Measurements from ENCODE around the gene SDC1. TPM values are rescaled to one million over a fixed set of nuclear protein-coding genes. Genes with fewer than 3 reads are reported as not detected.

Gene SDC1
- total RNA-seq, 2 donors from 2014 or later = 0.30 TPM; not detected in 1

DNA sequence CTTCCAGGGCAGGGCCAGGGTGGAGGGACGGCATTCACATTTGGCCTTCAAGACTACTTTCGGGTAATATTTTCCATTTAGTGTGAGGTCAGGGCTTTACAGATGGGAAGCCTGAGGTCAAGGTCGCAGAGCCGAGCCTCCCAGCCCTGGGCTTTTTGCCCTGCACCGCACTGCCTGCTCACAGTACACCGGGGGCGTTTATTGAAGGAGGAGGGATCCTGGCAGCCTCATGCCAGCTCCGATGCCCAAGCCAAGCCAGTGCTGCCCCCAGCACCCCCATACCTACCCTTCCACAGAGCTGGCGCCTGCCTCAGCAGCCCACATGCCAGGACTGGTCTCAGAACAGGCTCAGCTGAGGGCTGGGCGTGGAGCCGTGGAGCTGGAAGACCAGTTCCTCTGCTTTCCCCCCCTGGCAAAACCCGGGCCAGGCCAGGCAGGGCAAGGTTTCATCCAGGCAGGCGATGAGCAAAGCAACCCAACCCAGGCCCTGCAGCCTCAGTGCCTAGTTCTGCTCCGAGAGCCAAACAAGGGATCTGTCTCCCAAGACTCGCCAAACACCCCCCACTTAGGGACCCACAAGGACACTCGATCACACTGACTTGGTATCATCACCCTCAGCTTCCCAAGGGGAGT is 11.9 kb downstream of the SDC1 start:
- no peak overlapping the region for H3K27ac Mint-ChIP-seq
- H3K4me3 Mint-ChIP-seq = no peak overlapping the region
- ATAC-seq (replicated peaks) = no peak
- no peaks in the 10 kb centered on the region for H3K4me1 Mint-ChIP-seq
- no peaks in the 10 kb centered on the region for H3K36me3 Mint-ChIP-seq (ENCODE audit: low read depth)
- H3K27me3 Mint-ChIP-seq = peaks cover 3% of the 10 kb centered on the region
- no peaks in the 10 kb centered on the region for H3K9me3 Mint-ChIP-seq

DNA sequence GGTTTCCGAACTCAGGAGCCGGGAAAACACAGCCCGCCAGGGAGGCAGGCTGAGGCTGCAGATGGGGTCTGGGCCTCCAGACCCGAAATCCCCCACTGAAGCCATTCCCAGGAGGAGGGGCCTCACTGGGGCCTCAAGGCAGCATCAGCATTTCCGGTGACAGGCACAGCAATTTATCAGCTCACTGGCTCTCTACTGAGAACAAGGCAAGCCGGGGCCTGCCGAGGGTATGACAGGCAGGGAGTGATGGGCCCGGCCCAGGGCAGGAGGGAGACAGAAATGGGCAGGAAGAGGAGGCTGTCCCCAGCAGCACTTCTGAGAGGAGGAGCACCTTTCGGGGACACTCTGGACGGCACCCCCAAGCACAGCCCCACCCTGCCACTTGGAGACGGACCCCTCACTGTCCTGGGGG is 12.5 kb downstream of the SDC1 start:
- H3K27ac Mint-ChIP-seq = no peak overlapping the region
- no peak overlapping the region for H3K4me3 Mint-ChIP-seq
- no peaks in the 10 kb centered on the region for H3K9me3 Mint-ChIP-seq
- H3K27me3 Mint-ChIP-seq = peaks cover 3% of the 10 kb centered on the region
- ATAC-seq (replicated peaks) = no peak
- H3K4me1 Mint-ChIP-seq = no peaks in the 10 kb centered on the region
- H3K36me3 Mint-ChIP-seq (ENCODE audit: low read depth) = no peaks in the 10 kb centered on the region

DNA sequence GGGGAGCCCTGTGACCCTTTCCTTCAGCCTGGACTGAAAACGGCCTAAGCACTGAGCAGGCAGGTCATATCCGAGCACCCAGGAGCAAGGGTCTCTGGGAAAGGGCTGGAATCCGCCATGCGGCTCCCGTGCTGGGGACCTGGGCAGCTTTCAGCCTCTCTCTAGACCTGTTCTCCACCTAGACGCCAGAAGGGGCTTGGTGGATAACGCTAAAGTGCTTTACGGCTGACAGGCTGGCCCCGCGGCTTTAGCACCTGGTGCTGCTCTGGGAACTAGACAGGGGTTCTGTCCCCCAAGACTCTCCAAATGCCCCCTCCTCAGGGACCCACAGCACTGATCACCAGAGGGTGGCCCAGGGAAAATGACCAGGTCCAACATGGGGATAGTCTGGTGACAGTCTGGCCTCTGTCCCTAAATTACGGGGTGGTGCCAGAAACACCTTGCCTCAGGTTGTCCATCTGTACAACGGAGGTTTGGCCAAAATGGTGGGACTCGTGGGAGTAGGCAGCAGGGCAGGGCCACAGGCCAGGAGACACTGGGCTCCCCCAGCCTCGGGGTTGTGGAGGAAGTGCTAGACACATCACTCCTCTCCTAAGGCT is 13.0 kb downstream of the SDC1 start:
- H3K4me1 Mint-ChIP-seq = no peaks in the 10 kb centered on the region
- H3K4me3 Mint-ChIP-seq = no peak overlapping the region
- no peaks in the 10 kb centered on the region for H3K36me3 Mint-ChIP-seq (ENCODE audit: low read depth)
- no peaks in the 10 kb centered on the region for H3K9me3 Mint-ChIP-seq
- no peak for ATAC-seq (replicated peaks)
- H3K27me3 Mint-ChIP-seq = peaks cover 3% of the 10 kb centered on the region
- no peak overlapping the region for H3K27ac Mint-ChIP-seq

DNA sequence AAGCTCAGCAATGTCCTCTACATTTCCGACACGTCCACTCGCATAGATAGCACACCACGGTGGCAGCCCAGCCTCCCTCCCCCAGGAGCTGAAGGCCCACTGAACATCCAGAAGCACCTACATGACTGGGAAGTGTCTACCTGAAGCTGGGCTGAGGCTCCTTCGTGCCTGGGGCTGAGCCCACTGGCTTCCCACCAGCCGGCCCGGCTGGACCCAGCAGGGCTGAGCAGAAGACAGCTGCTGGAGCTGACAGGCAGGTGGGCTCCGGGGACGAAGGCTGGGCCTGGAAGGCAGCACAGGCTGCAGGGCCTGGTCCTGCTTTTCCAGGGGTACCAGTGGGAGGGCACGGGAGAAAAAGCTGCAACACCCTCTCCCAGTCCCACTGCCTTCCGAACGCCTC is 13.5 kb downstream of the SDC1 start:
- no peak for ATAC-seq (replicated peaks)
- Mint-ChIP-seq H3K27ac (no peak overlapping the region), H3K9me3 (no peaks in the 10 kb centered on the region), H3K36me3 (ENCODE audit: low read depth) (no peaks in the 10 kb centered on the region), H3K27me3 (peaks cover 3% of the 10 kb centered on the region), H3K4me1 (no peaks in the 10 kb centered on the region), H3K4me3 (no peak overlapping the region)

GRCh38 chr2:20210462-20210861 is 14.5 kb downstream of the SDC1 start:
- Mint-ChIP-seq H3K36me3 (ENCODE audit: low read depth) (no peaks in the 10 kb centered on the region), H3K27ac (no peak overlapping the region), H3K4me1 (no peaks in the 10 kb centered on the region), H3K27me3 (peaks cover 3% of the 10 kb centered on the region), H3K4me3 (no peak overlapping the region), H3K9me3 (no peaks in the 10 kb centered on the region)
- ATAC-seq (replicated peaks) = no peak

DNA sequence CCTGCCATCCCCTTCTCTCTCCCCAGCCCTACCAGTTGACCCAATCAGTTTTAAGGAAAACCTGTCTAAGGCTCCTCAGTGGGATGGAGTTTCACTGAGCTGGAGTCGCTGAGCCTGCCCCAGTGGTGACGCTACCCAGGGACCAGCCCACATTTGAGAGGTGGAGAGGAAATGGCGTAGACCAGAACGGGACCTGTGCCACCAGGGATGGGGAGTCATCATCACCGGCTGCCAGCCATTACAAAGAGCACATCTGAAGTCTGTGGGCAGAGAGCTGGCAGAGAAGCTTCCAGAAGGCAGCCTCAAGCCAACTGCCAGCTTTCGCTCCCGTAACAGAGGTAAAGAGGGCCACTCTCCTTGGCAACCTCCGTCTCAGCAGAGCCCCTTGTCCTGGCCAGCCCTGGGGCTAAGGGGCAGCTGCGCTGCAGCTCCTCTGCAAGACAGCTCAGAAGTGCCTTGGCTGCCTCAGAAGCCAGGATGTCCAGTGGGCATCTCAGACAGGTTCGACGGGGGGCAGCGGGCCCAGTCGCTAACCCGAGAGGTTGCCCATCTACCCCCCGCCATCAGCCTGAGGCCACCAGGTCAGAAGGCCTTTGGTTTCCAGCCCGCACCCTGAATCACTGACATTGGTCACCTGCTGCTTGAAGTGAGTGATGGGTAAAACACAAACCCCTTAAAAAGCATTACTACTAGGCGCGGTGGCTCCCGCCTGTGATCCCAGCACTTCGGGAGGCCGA is 15.4 kb downstream of the SDC1 start:
- H3K4me1 Mint-ChIP-seq = no peaks in the 10 kb centered on the region
- H3K4me3 Mint-ChIP-seq = no peak overlapping the region
- no peaks in the 10 kb centered on the region for H3K9me3 Mint-ChIP-seq
- peaks cover 3% of the 10 kb centered on the region for H3K27me3 Mint-ChIP-seq
- ATAC-seq (replicated peaks) = no peak
- no peaks in the 10 kb centered on the region for H3K36me3 Mint-ChIP-seq (ENCODE audit: low read depth)
- H3K27ac Mint-ChIP-seq = no peak overlapping the region

DNA sequence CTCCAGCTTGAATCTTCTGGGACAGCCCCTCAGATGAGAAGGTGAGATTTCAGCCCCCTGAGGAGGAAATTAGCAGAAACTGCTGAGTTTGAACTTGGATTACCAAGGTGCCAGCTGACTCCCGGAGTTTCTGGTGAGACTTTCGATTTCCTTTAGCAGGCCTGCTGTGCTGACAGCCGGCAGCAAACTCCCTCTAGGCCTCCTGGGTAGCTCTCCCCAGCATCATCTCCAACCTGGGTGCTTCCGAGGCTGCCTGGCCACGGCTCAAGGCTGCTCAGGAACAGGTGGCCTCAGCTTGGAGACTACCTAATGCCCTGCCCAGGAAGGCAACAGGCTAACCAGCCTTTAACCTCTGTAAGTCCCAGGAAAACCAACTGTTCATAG is 16.5 kb downstream of the SDC1 start:
- Mint-ChIP-seq H3K27me3 (peaks cover 3% of the 10 kb centered on the region), H3K27ac (no peak overlapping the region), H3K9me3 (no peaks in the 10 kb centered on the region), H3K4me3 (no peak overlapping the region), H3K36me3 (ENCODE audit: low read depth) (no peaks in the 10 kb centered on the region), H3K4me1 (no peaks in the 10 kb centered on the region)
- ATAC-seq (replicated peaks) = no peak

DNA sequence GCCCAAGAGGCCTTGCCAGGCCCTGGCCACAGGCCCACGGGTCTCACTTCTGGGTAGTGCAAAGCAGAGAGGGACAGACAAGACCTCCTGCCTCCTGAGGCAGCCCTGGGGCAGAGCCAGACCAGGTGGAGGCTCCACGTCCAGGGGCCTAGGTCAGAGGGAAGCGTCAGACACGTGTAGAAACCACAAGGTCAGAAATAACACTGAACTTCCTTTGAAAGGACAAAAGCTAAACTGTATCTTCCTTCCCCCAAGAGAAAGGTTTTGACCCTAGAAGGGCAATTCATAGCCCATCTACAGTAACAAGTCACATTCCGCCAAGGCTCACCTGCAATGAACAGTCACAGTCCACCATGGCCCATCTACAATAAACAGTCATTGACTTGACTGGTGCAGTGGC is 17.9 kb downstream of the SDC1 start:
- ATAC-seq (replicated peaks) = no peak
- H3K4me1 Mint-ChIP-seq = no peaks in the 10 kb centered on the region

DNA sequence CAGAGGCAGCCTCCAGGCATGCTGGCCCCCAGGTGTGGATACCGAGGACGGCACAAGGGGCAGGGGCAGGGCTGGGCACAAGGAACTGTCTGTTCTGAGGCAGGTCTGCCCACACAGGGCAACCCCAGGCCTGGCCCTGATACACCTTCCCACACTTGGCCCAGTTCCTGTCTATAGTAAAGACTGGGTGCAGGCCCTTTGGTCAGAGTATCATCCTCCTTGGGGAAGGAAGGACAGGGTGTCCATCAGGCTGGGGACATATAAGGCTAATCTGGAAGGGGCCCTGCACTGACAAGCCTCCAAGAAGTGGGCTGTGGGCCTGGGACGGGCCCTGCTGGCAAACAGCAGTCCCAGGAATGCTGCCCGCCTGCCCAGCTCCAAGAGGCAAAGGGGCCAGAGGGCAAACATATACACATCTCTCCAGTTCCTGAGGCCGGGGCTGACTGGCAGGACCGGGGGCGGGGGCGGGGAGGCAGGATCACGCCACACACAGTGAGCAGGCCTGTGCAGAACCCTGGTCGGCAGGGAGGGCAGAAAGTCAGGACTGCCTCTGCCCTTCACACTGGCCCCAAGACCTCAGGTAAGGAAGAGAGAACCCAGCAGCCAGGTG is 18.9 kb downstream of the SDC1 start:
- Mint-ChIP-seq H3K36me3 (ENCODE audit: low read depth) (no peaks in the 10 kb centered on the region), H3K27ac (no peak overlapping the region), H3K9me3 (no peaks in the 10 kb centered on the region), H3K4me1 (no peaks in the 10 kb centered on the region), H3K4me3 (no peak overlapping the region), H3K27me3 (peaks cover 3% of the 10 kb centered on the region)
- ATAC-seq (replicated peaks) = no peak

More for the DNA sequence above, 17.9 kb downstream of the SDC1 start:
- Mint-ChIP-seq H3K27ac (no peak overlapping the region), H3K27me3 (peaks cover 3% of the 10 kb centered on the region), H3K4me3 (no peak overlapping the region), H3K9me3 (no peaks in the 10 kb centered on the region), H3K36me3 (ENCODE audit: low read depth) (no peaks in the 10 kb centered on the region)

GRCh38 chr2:20205069-20205468 is 19.9 kb downstream of the SDC1 start:
- no peaks in the 10 kb centered on the region for H3K4me1 Mint-ChIP-seq
- no peaks in the 10 kb centered on the region for H3K36me3 Mint-ChIP-seq (ENCODE audit: low read depth)
- H3K27ac Mint-ChIP-seq = no peak overlapping the region
- ATAC-seq (replicated peaks) = no peak
- H3K9me3 Mint-ChIP-seq = no peaks in the 10 kb centered on the region
- no peak overlapping the region for H3K4me3 Mint-ChIP-seq
- H3K27me3 Mint-ChIP-seq = no peaks in the 10 kb centered on the region

- Mint-ChIP-seq H3K27me3 (peaks cover 7% of the 10 kb centered on the region), H3K9me3 (no peaks in the 10 kb centered on the region), H3K4me1 (no peaks in the 10 kb centered on the region)
Measured at GRCh38 chr2:20203521-20204225, 21.3 kb downstream of the SDC1 start.

DNA sequence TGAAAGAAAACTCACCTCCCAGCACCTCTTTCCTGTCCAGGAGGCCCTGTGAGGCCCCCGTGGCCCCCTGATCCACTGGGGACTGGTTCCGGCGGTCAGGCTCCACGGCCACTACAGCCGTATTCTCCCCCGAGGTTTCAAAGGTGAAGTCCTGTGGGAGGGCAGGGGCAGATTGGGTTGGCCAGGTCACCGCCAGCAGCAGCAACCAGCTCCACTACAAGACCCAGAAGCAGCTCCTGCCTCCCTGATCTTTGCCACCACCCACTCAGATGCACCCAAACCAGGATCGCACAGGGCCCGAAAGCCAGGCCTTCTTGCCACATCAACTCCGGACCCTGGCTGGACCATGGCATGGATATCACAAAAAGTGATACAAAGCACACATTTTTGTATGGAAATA is 21.9 kb downstream of the SDC1 start:
- no peak for ATAC-seq (replicated peaks)
- H3K9me3 Mint-ChIP-seq = no peaks in the 10 kb centered on the region
- no peaks in the 10 kb centered on the region for H3K36me3 Mint-ChIP-seq (ENCODE audit: low read depth)
- no peak overlapping the region for H3K27ac Mint-ChIP-seq
- H3K4me3 Mint-ChIP-seq = no peak overlapping the region
- H3K4me1 Mint-ChIP-seq = no peaks in the 10 kb centered on the region
- peaks cover 7% of the 10 kb centered on the region for H3K27me3 Mint-ChIP-seq

More at GRCh38 chr2:20203521-20204225, 21.3 kb downstream of the SDC1 start:
- no peaks in the 10 kb centered on the region for H3K36me3 Mint-ChIP-seq (ENCODE audit: low read depth)
- H3K4me3 Mint-ChIP-seq = no peak overlapping the region
- H3K27ac Mint-ChIP-seq = no peak overlapping the region
- no peak for ATAC-seq (replicated peaks)

DNA sequence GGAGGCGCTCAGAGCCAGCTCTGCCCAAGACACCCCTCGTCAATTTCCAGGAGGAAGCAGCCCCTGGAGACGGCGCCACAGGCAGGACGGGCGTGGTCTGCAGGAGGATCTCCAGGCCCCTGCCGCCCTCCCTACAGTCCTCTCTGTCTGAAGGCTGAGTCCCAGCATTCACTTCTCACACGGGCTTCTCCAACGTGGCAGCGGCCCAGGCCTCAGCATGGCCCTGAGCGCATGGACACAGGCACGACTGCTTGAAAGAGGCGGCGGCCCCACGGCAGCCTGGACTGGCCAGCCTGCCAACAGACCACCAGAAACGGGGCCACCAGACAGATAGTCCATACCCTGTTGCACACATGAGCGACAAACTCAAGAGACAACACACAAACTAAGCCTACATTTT is 23.3 kb downstream of the SDC1 start:
- Mint-ChIP-seq H3K27me3 (peaks cover 7% of the 10 kb centered on the region), H3K27ac (no peak overlapping the region), H3K36me3 (ENCODE audit: low read depth) (no peaks in the 10 kb centered on the region), H3K4me1 (no peaks in the 10 kb centered on the region), H3K9me3 (no peaks in the 10 kb centered on the region), H3K4me3 (no peak overlapping the region)
- no peak for ATAC-seq (replicated peaks)

GRCh38 chr2:20200697-20201555 is 24.0 kb downstream of the SDC1 start:
- no peak overlapping the region for H3K27ac Mint-ChIP-seq
- no peak overlapping the region for H3K4me3 Mint-ChIP-seq
- H3K36me3 Mint-ChIP-seq (ENCODE audit: low read depth) = no peaks in the 10 kb centered on the region
- no peaks in the 10 kb centered on the region for H3K9me3 Mint-ChIP-seq
- H3K4me1 Mint-ChIP-seq = no peaks in the 10 kb centered on the region
- peaks cover 7% of the 10 kb centered on the region for H3K27me3 Mint-ChIP-seq
- ATAC-seq (replicated peaks) = no peak
